ENCODE results near the gene ENTHD1. TPM values are rescaled to one million over a fixed set of nuclear protein-coding genes. Genes with fewer than 3 reads are reported as not detected.
A peak's percentile ranks its signal among the peaks of the same experiment; 100 is the strongest.

Gene ENTHD1
- total RNA-seq, 4 donors from 2014 or later = not detected

GRCh38 chr22:39910876-39911613 lies 17.5 kb upstream of the ENTHD1 start:
- DNase-seq = no peak
- H3K27me3 ChIP-seq = no peaks in the 10 kb centered on the region
- no peaks in the 10 kb centered on the region for H3K36me3 ChIP-seq
- no peak for TF ChIP-seq CTCF (IDR thresholded peaks at IDR 0.05)
- H3K4me1 ChIP-seq = peaks cover 0 to 5% (median 0%) of the 10 kb centered on the region in 4 donors
- H3K27ac ChIP-seq = peak overlapping the region; percentile 28 to 51 (median 43)
- H3K4me3 ChIP-seq = no peak overlapping the region
- no peaks in the 10 kb centered on the region for H3K9me3 ChIP-seq

- Histone ChIP-seq H3K27me3 (no peaks in the 10 kb centered on the region), H3K4me3 (no peak overlapping the region), H3K4me1 (peaks cover 0 to 4% (median 0%) of the 10 kb centered on the region in 4 donors), H3K36me3 (no peaks in the 10 kb centered on the region), H3K27ac (peak overlapping the region; percentile 36 to 60 (median 48)), H3K9me3 (no peaks in the 10 kb centered on the region)
- TF ChIP-seq POLR2A (IDR thresholded peaks at IDR 0.05) (no peak), CTCF (IDR thresholded peaks at IDR 0.05) (no peak)
- DNase-seq = no peak
Measured at GRCh38 chr22:39908737-39909136, 15.2 kb upstream of the ENTHD1 start.

- H3K4me3 ChIP-seq = peak overlapping the region in 2 of 4 donors; percentile 7 to 16
- H3K36me3 ChIP-seq = no peaks in the 10 kb centered on the region
- TF ChIP-seq CTCF (IDR thresholded peaks at IDR 0.05) = no peak
- no peak for TF ChIP-seq POLR2A (IDR thresholded peaks at IDR 0.05)
- no peaks in the 10 kb centered on the region for H3K4me1 ChIP-seq
- no peak for DNase-seq
- no peaks in the 10 kb centered on the region for H3K27me3 ChIP-seq
- H3K27ac ChIP-seq = peak overlapping the region; percentile 36 to 60 (median 46)
- H3K9me3 ChIP-seq = no peaks in the 10 kb centered on the region
Measured at GRCh38 chr22:39908136-39908535, 14.6 kb upstream of the ENTHD1 start.

- H3K27ac ChIP-seq = peak overlapping the region; percentile 36 to 60 (median 46)
- H3K4me1 ChIP-seq = no peaks in the 10 kb centered on the region
- H3K4me3 ChIP-seq = peak overlapping the region in 3 of 4 donors; percentile 3 to 16 (median 7)
- H3K27me3 ChIP-seq = no peaks in the 10 kb centered on the region
- DNase-seq = no peak
- H3K36me3 ChIP-seq = no peaks in the 10 kb centered on the region
- no peak for TF ChIP-seq CTCF (IDR thresholded peaks at IDR 0.05)
- no peak for TF ChIP-seq POLR2A (IDR thresholded peaks at IDR 0.05)
- H3K9me3 ChIP-seq = no peaks in the 10 kb centered on the region
Measured at GRCh38 chr22:39907605-39908097, 14.1 kb upstream of the ENTHD1 start.

- H3K4me1 ChIP-seq = no peaks in the 10 kb centered on the region
- no peak for DNase-seq
- no peaks in the 10 kb centered on the region for H3K27me3 ChIP-seq
- peak overlapping the region; percentile 36 to 60 (median 46) for H3K27ac ChIP-seq
- H3K4me3 ChIP-seq = peak overlapping the region in 2 of 4 donors; percentile 0 to 3
- no peaks in the 10 kb centered on the region for H3K9me3 ChIP-seq
- no peaks in the 10 kb centered on the region for H3K36me3 ChIP-seq
- TF ChIP-seq CTCF (IDR thresholded peaks at IDR 0.05) (no peak), POLR2A (IDR thresholded peaks at IDR 0.05) (no peak)
Measured at GRCh38 chr22:39907047-39907446, 13.5 kb upstream of the ENTHD1 start.

All from Peyer's patch (tissue), 4 donors.